ENCODE data around the gene GABRB3.

GABRB3 gene

GRCh38 chr15:26772154-26773066 lies at the start of gene GABRB3:
Gene GABRB3 (minus strand): TSS chr15:26773066.
- DNase-seq (ENCODE audit: low spot score), result no peak

GRCh38 chr15:26807517-26808427 lies 34.9 kb upstream of the GABRB3 start:
- DNase-seq (ENCODE audit: low spot score), result no peak

- DNase-seq (ENCODE audit: low spot score), result no peak
Measured at GRCh38 chr15:26806574-26806973, 33.7 kb upstream of the GABRB3 start.

- no peak for DNase-seq (ENCODE audit: low spot score)
Measured at GRCh38 chr15:26806151-26806550, 33.3 kb upstream of the GABRB3 start.

- DNase-seq (ENCODE audit: low spot score), result no peak
Measured at GRCh38 chr15:26805470-26805869, 32.6 kb upstream of the GABRB3 start.

- no peak for DNase-seq (ENCODE audit: low spot score)
Measured at GRCh38 chr15:26804063-26804804, 31.4 kb upstream of the GABRB3 start.

GRCh38 chr15:26790118-26790517 lies 17.3 kb upstream of the GABRB3 start:
- no peak for DNase-seq (ENCODE audit: low spot score)

- no peak for DNase-seq (ENCODE audit: low spot score)
Measured at GRCh38 chr15:26781816-26782215, 8.9 kb upstream of the GABRB3 start.

- DNase-seq (ENCODE audit: low spot score), result no peak
Measured at GRCh38 chr15:26773917-26774316, 1.1 kb upstream of the GABRB3 start.

GRCh38 chr15:26773067-26773877 lies 406 bp upstream of the GABRB3 start:
- DNase-seq (ENCODE audit: low spot score), result no peak

- DNase-seq (ENCODE audit: low spot score), result no peak
Measured at GRCh38 chr15:26771578-26772153, 1.2 kb downstream of the GABRB3 start.

GRCh38 chr15:26771168-26771567 lies 1.7 kb downstream of the GABRB3 start:
- no peak for DNase-seq (ENCODE audit: low spot score)

- no peak for DNase-seq (ENCODE audit: low spot score)
Measured at GRCh38 chr15:26767169-26767670, 5.6 kb downstream of the GABRB3 start.

GRCh38 chr15:26766262-26766661 lies 6.6 kb downstream of the GABRB3 start:
- no peak for DNase-seq (ENCODE audit: low spot score)

GRCh38 chr15:26759986-26760385 lies 12.9 kb downstream of the GABRB3 start:
- DNase-seq (ENCODE audit: low spot score), result no peak

- DNase-seq (ENCODE audit: low spot score), result no peak
Measured at GRCh38 chr15:26758079-26758478, 14.8 kb downstream of the GABRB3 start.

- no peak for DNase-seq (ENCODE audit: low spot score)
Measured at GRCh38 chr15:26757141-26757540, 15.7 kb downstream of the GABRB3 start.

- no peak for DNase-seq (ENCODE audit: low spot score)
Measured at GRCh38 chr15:26744894-26745293, 28.0 kb downstream of the GABRB3 start.

- no peak for DNase-seq (ENCODE audit: low spot score)
Measured at GRCh38 chr15:26739791-26740190, 33.1 kb downstream of the GABRB3 start.

- DNase-seq (ENCODE audit: low spot score), result no peak
Measured at GRCh38 chr15:26738996-26739395, 33.9 kb downstream of the GABRB3 start.
